HEK293 (cell line): ENCODE measurements around the gene RHOBTB3.

Experiments used
- EGR2 ChIP-seq: fragments of 450-650 bp; formaldehyde crosslinking; IDR thresholded peaks from 2 replicates; pipeline ENCODE4 v1.5.1; 2016; ENCODE audit warnings: low read depth, missing biosample characterization, missing genetic modification characterization
- GLIS1 ChIP-seq: fragments of 450-650 bp; formaldehyde crosslinking; IDR thresholded peaks from 2 replicates; pipeline ENCODE4 v1.5.1; 2016; ENCODE audit warnings: missing biosample characterization, missing genetic modification characterization
- KLF17 ChIP-seq: fragments of 450-650 bp; formaldehyde crosslinking; IDR thresholded peaks from 2 replicates; pipeline ENCODE4 v1.5.1; 2016; ENCODE audit warnings: missing biosample characterization, missing genetic modification characterization
- PRDM1 ChIP-seq: fragments of 450-650 bp; formaldehyde crosslinking; IDR thresholded peaks from 2 replicates; pipeline ENCODE4; 2016; ENCODE audit warnings: missing biosample characterization, missing genetic modification characterization
- TCF7L2 ChIP-seq: IDR thresholded peaks from 2 replicates; pipeline ENCODE4 v1.6.1; 2011; ENCODE audit warnings: low read depth, mild to moderate bottlenecking, inconsistent platforms, low read length, moderate library complexity, borderline replicate concordance
- YY2 ChIP-seq: fragments of 450-650 bp; formaldehyde crosslinking; IDR thresholded peaks from 2 replicates; pipeline ENCODE4 v1.5.1; 2016; ENCODE audit warnings: missing biosample characterization, missing genetic modification characterization
- ZBTB44 ChIP-seq: fragments of 450-650 bp; IDR thresholded peaks from 2 replicates; pipeline ENCODE4 v1.5.1; 2018; ENCODE audit warnings: missing biosample characterization, mild to moderate bottlenecking, missing genetic modification characterization
- ZBTB6 ChIP-seq: fragments of 450-650 bp; formaldehyde crosslinking; IDR thresholded peaks from 2 replicates; pipeline ENCODE4 v1.5.1; 2017; ENCODE audit warnings: missing biosample characterization, missing genetic modification characterization
- ZNF24 ChIP-seq: fragments of 450-650 bp; formaldehyde crosslinking; IDR thresholded peaks from 2 replicates; pipeline ENCODE4 v1.5.1; 2016; ENCODE audit warnings: missing biosample characterization, missing genetic modification characterization
- ZNF341 ChIP-seq: fragments of 450-650 bp; formaldehyde crosslinking; IDR thresholded peaks from 2 replicates; pipeline ENCODE4; 2016; ENCODE audit warnings: low read depth, missing biosample characterization, missing genetic modification characterization
- ZNF398 ChIP-seq: fragments of 450-650 bp; formaldehyde crosslinking; IDR thresholded peaks from 2 replicates; pipeline ENCODE4 v1.5.1; 2017; ENCODE audit warnings: missing biosample characterization, missing genetic modification characterization
- ZNF510 ChIP-seq: fragments of 450-650 bp; formaldehyde crosslinking; IDR thresholded peaks from 2 replicates; pipeline ENCODE4 v1.5.1; 2018; ENCODE audit warnings: mild to moderate bottlenecking, missing genetic modification characterization, missing biosample characterization; ENCODE audit not compliant: insufficient replicate concordance
- ZNF513 ChIP-seq: fragments of 450-650 bp; IDR thresholded peaks from 2 replicates; pipeline ENCODE4 v1.5.1; 2018; ENCODE audit warnings: missing biosample characterization, missing genetic modification characterization
- ZNF561 ChIP-seq: fragments of 450-650 bp; IDR thresholded peaks from 2 replicates; pipeline ENCODE4 v1.5.1; 2018; ENCODE audit warnings: missing biosample characterization, missing genetic modification characterization, borderline replicate concordance
- ZNF785 ChIP-seq: fragments of 450-650 bp; formaldehyde crosslinking; IDR thresholded peaks from 2 replicates; pipeline ENCODE4 v1.5.1; 2016; ENCODE audit warnings: missing biosample characterization, missing genetic modification characterization
- ZSCAN18 ChIP-seq: fragments of 450-650 bp; formaldehyde crosslinking; IDR thresholded peaks from 2 replicates; pipeline ENCODE4 v1.5.1; 2016; ENCODE audit warnings: missing biosample characterization, missing genetic modification characterization
- TF ChIP-seq, protein P1 (sequence below): fragments of 450-650 bp; formaldehyde crosslinking; optimal IDR thresholded peaks from 2 replicates; pipeline ENCODE3; 2016; ENCODE audit warnings: missing biosample characterization, mild to moderate bottlenecking, missing genetic modification characterization
- TF ChIP-seq, protein P2 (sequence below): fragments of 450-650 bp; formaldehyde crosslinking; IDR thresholded peaks from 2 replicates; pipeline ENCODE4 v1.5.1; 2016; ENCODE audit warnings: missing biosample characterization, missing genetic modification characterization
- TF ChIP-seq, protein P3 (sequence below): fragments of 450-650 bp; formaldehyde crosslinking; IDR thresholded peaks from 2 replicates; pipeline ENCODE4 v1.5.1; 2017; ENCODE audit warnings: missing biosample characterization, mild to moderate bottlenecking, missing genetic modification characterization, moderate library complexity
- TF ChIP-seq, protein P4 (sequence below): sonication (generic); formaldehyde crosslinking; IDR thresholded peaks from 2 replicates; pipeline ENCODE4 v1.8.1; 2022; ENCODE audit warnings: mild to moderate bottlenecking, moderate library complexity, missing genetic modification reagents

RHOBTB3 gene

GRCh38 chr5:95730730-95731570 lies at the start of gene RHOBTB3 (continued):
- TF ChIP-seq GLIS1 (peak; percentile 93), PRDM1 (peak; percentile 94), EGR2 (peak; percentile 65), YY2 (tag by site-specific recombination) (no peak), ZNF785 (tag by site-specific recombination) (no peak), KLF17 (no peak), ZNF24 (tag by site-specific recombination) (0 out of 2 replicates have a peak, but pooled peaks have one; percentile 37), ZNF561 (peak; percentile 74; the same call in 1 of the 2 replicates), ZSCAN18 (tag by site-specific recombination) (no peak), ZNF341 (tag by site-specific recombination) (peak; percentile 83), ZBTB44 (peak; percentile 9; the same call in 1 of the 2 replicates), ZNF513 (0 out of 2 replicates have a peak, but pooled peaks have one; percentile 18), ZNF510 (peak; percentile 4), ZNF398 (peak; percentile 97), ZBTB6 (tag by site-specific recombination) (peak; percentile 8; the same call in 1 of the 2 replicates), TCF7L2 (peak; percentile 96)
- TF ChIP-seq, protein P1, sequence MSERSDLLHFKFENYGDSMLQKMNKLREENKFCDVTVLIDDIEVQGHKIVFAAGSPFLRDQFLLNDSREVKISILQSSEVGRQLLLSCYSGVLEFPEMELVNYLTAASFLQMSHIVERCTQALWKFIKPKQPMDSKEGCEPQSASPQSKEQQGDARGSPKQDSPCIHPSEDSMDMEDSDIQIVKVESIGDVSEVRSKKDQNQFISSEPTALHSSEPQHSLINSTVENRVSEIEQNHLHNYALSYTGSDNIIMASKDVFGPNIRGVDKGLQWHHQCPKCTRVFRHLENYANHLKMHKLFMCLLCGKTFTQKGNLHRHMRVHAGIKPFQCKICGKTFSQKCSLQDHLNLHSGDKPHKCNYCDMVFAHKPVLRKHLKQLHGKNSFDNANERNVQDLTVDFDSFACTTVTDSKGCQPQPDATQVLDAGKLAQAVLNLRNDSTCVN, result peak; percentile 92
- TF ChIP-seq, protein P2, sequence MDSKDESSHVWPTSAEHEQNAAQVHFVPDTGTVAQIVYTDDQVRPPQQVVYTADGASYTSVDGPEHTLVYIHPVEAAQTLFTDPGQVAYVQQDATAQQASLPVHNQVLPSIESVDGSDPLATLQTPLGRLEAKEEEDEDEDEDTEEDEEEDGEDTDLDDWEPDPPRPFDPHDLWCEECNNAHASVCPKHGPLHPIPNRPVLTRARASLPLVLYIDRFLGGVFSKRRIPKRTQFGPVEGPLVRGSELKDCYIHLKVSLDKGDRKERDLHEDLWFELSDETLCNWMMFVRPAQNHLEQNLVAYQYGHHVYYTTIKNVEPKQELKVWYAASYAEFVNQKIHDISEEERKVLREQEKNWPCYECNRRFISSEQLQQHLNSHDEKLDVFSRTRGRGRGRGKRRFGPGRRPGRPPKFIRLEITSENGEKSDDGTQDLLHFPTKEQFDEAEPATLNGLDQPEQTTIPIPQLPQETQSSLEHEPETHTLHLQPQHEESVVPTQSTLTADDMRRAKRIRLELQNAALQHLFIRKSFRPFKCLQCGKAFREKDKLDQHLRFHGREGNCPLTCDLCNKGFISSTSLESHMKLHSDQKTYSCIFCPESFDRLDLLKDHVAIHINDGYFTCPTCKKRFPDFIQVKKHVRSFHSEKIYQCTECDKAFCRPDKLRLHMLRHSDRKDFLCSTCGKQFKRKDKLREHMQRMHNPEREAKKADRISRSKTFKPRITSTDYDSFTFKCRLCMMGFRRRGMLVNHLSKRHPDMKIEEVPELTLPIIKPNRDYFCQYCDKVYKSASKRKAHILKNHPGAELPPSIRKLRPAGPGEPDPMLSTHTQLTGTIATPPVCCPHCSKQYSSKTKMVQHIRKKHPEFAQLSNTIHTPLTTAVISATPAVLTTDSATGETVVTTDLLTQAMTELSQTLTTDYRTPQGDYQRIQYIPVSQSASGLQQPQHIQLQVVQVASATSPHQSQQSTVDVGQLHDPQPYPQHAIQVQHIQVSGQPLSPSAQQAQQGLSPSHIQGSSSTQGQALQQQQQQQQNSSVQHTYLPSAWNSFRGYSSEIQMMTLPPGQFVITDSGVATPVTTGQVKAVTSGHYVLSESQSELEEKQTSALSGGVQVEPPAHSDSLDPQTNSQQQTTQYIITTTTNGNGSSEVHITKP (tag by site-specific recombination), result peak; percentile 95
- TF ChIP-seq, protein P3, sequence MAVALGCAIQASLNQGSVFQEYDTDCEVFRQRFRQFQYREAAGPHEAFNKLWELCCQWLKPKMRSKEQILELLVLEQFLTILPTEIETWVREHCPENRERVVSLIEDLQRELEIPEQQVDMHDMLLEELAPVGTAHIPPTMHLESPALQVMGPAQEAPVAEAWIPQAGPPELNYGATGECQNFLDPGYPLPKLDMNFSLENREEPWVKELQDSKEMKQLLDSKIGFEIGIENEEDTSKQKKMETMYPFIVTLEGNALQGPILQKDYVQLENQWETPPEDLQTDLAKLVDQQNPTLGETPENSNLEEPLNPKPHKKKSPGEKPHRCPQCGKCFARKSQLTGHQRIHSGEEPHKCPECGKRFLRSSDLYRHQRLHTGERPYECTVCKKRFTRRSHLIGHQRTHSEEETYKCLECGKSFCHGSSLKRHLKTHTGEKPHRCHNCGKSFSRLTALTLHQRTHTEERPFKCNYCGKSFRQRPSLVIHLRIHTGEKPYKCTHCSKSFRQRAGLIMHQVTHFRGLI (tag by site-specific recombination), result no peak; the same call in 1 of the 2 replicates
- TF ChIP-seq, protein P4, sequence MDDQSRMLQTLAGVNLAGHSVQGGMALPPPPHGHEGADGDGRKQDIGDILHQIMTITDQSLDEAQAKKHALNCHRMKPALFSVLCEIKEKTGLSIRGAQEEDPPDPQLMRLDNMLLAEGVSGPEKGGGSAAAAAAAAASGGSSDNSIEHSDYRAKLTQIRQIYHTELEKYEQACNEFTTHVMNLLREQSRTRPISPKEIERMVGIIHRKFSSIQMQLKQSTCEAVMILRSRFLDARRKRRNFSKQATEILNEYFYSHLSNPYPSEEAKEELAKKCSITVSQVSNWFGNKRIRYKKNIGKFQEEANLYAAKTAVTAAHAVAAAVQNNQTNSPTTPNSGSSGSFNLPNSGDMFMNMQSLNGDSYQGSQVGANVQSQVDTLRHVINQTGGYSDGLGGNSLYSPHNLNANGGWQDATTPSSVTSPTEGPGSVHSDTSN (CRISPR knock-in tag), result peak; percentile 19; the same call in 1 of the 2 replicates
